Measurements from ENCODE around the gene BCL2L1. TPM values are rescaled to one million over a fixed set of nuclear protein-coding genes. Genes with fewer than 3 reads are reported as not detected.

Gene BCL2L1
- polyA plus RNA-seq, 1 of the 3 experiments (the other 2 are of a cell fraction), result 99.9 TPM

DNA sequence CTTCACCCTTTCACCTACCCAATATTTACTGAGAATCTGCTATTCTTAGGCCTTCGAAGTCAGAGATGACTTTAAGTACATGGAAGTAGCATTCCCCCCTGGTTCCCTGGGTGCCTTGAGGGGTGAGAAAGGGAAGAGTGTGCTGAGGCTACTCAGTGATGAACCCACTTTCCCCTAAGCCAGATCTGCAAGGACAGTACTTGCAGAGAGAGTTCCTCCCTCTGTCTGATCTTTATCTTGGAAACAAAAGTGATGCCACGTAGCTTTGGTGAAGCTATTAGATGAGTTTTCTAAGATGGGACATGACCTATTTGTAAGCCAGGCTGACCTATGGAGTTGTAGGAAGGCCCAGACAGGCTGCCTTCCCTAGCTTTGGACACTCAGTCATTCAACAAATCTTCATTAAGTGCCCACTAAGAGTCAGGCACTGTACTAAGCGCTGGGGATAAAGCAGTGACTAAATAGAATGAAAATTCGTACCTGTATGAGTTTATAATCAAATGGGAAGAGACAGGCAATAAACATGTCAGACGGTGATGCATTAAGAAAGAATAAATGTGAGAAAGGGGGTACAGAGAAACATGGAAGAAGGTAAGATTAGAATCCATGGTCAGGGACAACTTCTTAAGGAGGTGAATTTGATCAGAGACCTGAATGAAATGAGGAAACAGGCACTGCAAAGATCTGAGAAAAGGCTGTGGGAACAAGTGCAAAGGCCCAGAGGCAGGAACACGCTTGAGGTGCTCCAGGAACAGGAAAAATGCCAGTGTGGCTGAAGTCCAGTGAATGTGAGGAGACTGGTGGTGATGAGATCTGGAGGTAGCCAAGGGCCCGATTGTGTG is 42.2 kb downstream of the BCL2L1 start:
- Histone ChIP-seq H3K9me3 (no peaks in the 10 kb centered on the region), H2AFZ (ENCODE audit: low read depth) (no peak overlapping the region), H4K20me1 (ENCODE audit: insufficient read depth) (no peaks in the 10 kb centered on the region), H3K4me1 (ENCODE audit: control insufficient read depth in 1 of 2, insufficient read depth in 2 of 2, low read depth in 1 of 2, low read length in 1 of 2) (peaks cover 32 to 46% of the 10 kb centered on the region in 2 experiments; a peak in 3 of 4 replicates), H3K4me3 (ENCODE audit: low read depth in 2 of 2, low read length in 1 of 2) (no peak overlapping the region), H3K36me3 (replicated peaks in 1 of 2; ENCODE audit: control insufficient read depth in 1 of 2, insufficient read depth in 2 of 2, low read length in 1 of 2) (peaks cover 11 to 21% of the 10 kb centered on the region in 2 experiments), H3F3A (replicated peaks; ENCODE audit: insufficient read depth) (peaks cover 20% of the 10 kb centered on the region), H3K27me3 (ENCODE audit: insufficient read depth) (no peaks in the 10 kb centered on the region), H3K4me2 (no peak overlapping the region; the same call in 1 of the 2 replicates), H3K27ac (ENCODE audit: low read depth in 2 of 2, low read length in 1 of 2) (peak overlapping the region in 1 of 2 experiments; percentile 45; a peak in 2 of 4 replicates), H3K79me2 (ENCODE audit: insufficient read depth) (peaks cover 99% of the 10 kb centered on the region), H3K9ac (no peak overlapping the region), H3K9me2 (no peaks in the 10 kb centered on the region)
- CTCF ChIA-PET, result interaction anchor here (1.0 to 1.1 kb wide), 2 partner anchors 19 to 43 kb away, joined by 5 read pairs; no protein-coding TSS in a partner anchor
- 85% methylated on average over 7 of the region's 7 CpGs for WGBS (ENCODE audit: low lambda C conversion rate)
- POLR2A ChIA-PET, result interaction anchor here (1.0 kb wide), 1 partner anchor 47 kb away, joined by 3 read pairs; no protein-coding TSS in a partner anchor
- no peak for TF ChIP-seq TAF1 (IDR thresholded peaks at IDR 0.05; ENCODE audit: borderline replicate concordance, low read depth, low read length)
- TF ChIP-seq MXI1 (IDR thresholded peaks at IDR 0.05; ENCODE audit: low read depth, low read length), result no peak
- TF ChIP-seq, protein P1, sequence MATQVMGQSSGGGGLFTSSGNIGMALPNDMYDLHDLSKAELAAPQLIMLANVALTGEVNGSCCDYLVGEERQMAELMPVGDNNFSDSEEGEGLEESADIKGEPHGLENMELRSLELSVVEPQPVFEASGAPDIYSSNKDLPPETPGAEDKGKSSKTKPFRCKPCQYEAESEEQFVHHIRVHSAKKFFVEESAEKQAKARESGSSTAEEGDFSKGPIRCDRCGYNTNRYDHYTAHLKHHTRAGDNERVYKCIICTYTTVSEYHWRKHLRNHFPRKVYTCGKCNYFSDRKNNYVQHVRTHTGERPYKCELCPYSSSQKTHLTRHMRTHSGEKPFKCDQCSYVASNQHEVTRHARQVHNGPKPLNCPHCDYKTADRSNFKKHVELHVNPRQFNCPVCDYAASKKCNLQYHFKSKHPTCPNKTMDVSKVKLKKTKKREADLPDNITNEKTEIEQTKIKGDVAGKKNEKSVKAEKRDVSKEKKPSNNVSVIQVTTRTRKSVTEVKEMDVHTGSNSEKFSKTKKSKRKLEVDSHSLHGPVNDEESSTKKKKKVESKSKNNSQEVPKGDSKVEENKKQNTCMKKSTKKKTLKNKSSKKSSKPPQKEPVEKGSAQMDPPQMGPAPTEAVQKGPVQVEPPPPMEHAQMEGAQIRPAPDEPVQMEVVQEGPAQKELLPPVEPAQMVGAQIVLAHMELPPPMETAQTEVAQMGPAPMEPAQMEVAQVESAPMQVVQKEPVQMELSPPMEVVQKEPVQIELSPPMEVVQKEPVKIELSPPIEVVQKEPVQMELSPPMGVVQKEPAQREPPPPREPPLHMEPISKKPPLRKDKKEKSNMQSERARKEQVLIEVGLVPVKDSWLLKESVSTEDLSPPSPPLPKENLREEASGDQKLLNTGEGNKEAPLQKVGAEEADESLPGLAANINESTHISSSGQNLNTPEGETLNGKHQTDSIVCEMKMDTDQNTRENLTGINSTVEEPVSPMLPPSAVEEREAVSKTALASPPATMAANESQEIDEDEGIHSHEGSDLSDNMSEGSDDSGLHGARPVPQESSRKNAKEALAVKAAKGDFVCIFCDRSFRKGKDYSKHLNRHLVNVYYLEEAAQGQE (IDR thresholded peaks at IDR 0.05; ENCODE audit: low read depth, low read length), result no peak
- TF ChIP-seq FOSL2 (IDR thresholded peaks at IDR 0.05; ENCODE audit: borderline replicate concordance, low read depth), result no peak
- TF ChIP-seq CTCF (IDR thresholded peaks at IDR 0.05), result no peak
- TF ChIP-seq FOXM1 (IDR thresholded peaks at IDR 0.05; ENCODE audit: low read depth), result no peak
- TF ChIP-seq, protein P2, sequence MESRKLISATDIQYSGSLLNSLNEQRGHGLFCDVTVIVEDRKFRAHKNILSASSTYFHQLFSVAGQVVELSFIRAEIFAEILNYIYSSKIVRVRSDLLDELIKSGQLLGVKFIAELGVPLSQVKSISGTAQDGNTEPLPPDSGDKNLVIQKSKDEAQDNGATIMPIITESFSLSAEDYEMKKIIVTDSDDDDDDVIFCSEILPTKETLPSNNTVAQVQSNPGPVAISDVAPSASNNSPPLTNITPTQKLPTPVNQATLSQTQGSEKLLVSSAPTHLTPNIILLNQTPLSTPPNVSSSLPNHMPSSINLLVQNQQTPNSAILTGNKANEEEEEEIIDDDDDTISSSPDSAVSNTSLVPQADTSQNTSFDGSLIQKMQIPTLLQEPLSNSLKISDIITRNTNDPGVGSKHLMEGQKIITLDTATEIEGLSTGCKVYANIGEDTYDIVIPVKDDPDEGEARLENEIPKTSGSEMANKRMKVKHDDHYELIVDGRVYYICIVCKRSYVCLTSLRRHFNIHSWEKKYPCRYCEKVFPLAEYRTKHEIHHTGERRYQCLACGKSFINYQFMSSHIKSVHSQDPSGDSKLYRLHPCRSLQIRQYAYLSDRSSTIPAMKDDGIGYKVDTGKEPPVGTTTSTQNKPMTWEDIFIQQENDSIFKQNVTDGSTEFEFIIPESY (IDR thresholded peaks at IDR 0.05; ENCODE audit: borderline replicate concordance, low read depth), result no peak
- TF ChIP-seq IRF3 (IDR thresholded peaks at IDR 0.05; ENCODE audit: low read depth, low read length), result no peak
- TF ChIP-seq PBX3 (IDR thresholded peaks at IDR 0.05), result no peak
- no peak for TF ChIP-seq POLR2AphosphoS5 (IDR thresholded peaks at IDR 0.05; ENCODE audit: low read depth, low read length)
- no peak for TF ChIP-seq RFX5 (IDR thresholded peaks at IDR 0.05; ENCODE audit: low read length)
- TF ChIP-seq, protein P3, sequence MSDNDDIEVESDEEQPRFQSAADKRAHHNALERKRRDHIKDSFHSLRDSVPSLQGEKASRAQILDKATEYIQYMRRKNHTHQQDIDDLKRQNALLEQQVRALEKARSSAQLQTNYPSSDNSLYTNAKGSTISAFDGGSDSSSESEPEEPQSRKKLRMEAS (IDR thresholded peaks at IDR 0.05; ENCODE audit: low read depth), result no peak
- TF ChIP-seq TEAD4 (IDR thresholded peaks at IDR 0.05; ENCODE audit: borderline replicate concordance, insufficient read depth), result no peak
- no peak for TF ChIP-seq MEF2A (IDR thresholded peaks at IDR 0.05; ENCODE audit: borderline replicate concordance, low read depth)
- TF ChIP-seq NFIC (IDR thresholded peaks at IDR 0.05; ENCODE audit: borderline replicate concordance), result no peak
- TF ChIP-seq CHD2 (IDR thresholded peaks at IDR 0.05; ENCODE audit: low read length, partially characterized antibody), result no peak
- no peak for DNase-seq

Measured in SK-N-SH (cell line).